SK-N-SH treated with all-trans-retinoic acid at 6 μM for 48 hours (cell line): ENCODE measurements around the gene ALG14.

Source experiments
- ARNTL ChIP-seq: fragments of 450-650 bp; formaldehyde crosslinking; IDR thresholded peaks from 2 replicates; pipeline ENCODE4 v1.5.0; 2020; ENCODE audit warnings: low read depth, mild to moderate bottlenecking, moderate library complexity, borderline replicate concordance
- CSRNP3 ChIP-seq: fragments of 250-450 bp; sonication (Bioruptor Pico); IDR thresholded peaks from 2 replicates; pipeline ENCODE4 v1.5.1; 2021; ENCODE audit warnings: mild to moderate bottlenecking, moderate library complexity
- PATZ1 ChIP-seq: fragments of 250-450 bp; sonication (Bioruptor Pico); IDR thresholded peaks from 2 replicates; pipeline ENCODE4 v1.8.0; 2020; ENCODE audit warnings: mild to moderate bottlenecking, moderate library complexity, borderline replicate concordance
- PPARA ChIP-seq: fragments of 250-450 bp; sonication (Bioruptor Pico); IDR thresholded peaks from 2 replicates; pipeline ENCODE4 v1.5.0; 2020; ENCODE audit warnings: mild to moderate bottlenecking, borderline replicate concordance
- ZFP3 ChIP-seq: fragments of 250-450 bp; sonication (Bioruptor Pico); IDR thresholded peaks from 2 replicates; pipeline ENCODE4 v1.5.0; 2020; ENCODE audit warnings: mild to moderate bottlenecking, moderate library complexity
- ZFP30 ChIP-seq: fragments of 450-650 bp; formaldehyde crosslinking; IDR thresholded peaks from 2 replicates; pipeline ENCODE4 v1.5.0; 2022; ENCODE audit warnings: mild to moderate bottlenecking, moderate library complexity
- ZNF8 ChIP-seq: fragments of 450-650 bp; formaldehyde crosslinking; IDR thresholded peaks from 2 replicates; pipeline ENCODE4 v1.5.0; 2020; ENCODE audit warnings: mild to moderate bottlenecking, moderate library complexity

GRCh38 chr1:95095833-95096217 is 23.1 kb upstream of the ALG14 start:
- TF ChIP-seq ZFP3 (CRISPR knock-in tag) (no peak), PATZ1 (no peak), ARNTL (CRISPR knock-in tag) (no peak), ZFP30 (CRISPR knock-in tag) (no peak), PPARA (no peak), CSRNP3 (no peak), ZNF8 (no peak)
